GM15510 (cell line): Measurements from ENCODE around the gene TMEM47.

Experiments
- POLR2A ChIP-seq: IDR thresholded peaks from 3 replicates; pipeline ENCODE4 v1.6.1; 2011; ENCODE audit warnings: borderline replicate concordance; ENCODE audit not compliant: insufficient read length; ENCODE audit errors: extremely low read depth

The TMEM47 gene

GRCh38 chrX:34619920-34620319 is 37.2 kb downstream of the TMEM47 start:
- TF ChIP-seq POLR2A, result no peak

- no peak for TF ChIP-seq POLR2A
These were observed 45.0 kb downstream of the TMEM47 start for GRCh38 chrX:34612036-34612435.

GRCh38 chrX:34598362-34598761 is 58.7 kb downstream of the TMEM47 start:
- TF ChIP-seq POLR2A, result no peak

GRCh38 chrX:34586936-34587335 is 70.1 kb downstream of the TMEM47 start:
- no peak for TF ChIP-seq POLR2A

- no peak for TF ChIP-seq POLR2A
These were observed 70.7 kb downstream of the TMEM47 start for GRCh38 chrX:34586346-34586911.

- TF ChIP-seq POLR2A, result no peak
These were observed 71.5 kb downstream of the TMEM47 start for GRCh38 chrX:34585561-34585960.

- TF ChIP-seq POLR2A, result no peak
These were observed 72.3 kb downstream of the TMEM47 start for GRCh38 chrX:34584781-34585180.

- no peak for TF ChIP-seq POLR2A
These were observed 77.0 kb downstream of the TMEM47 start for GRCh38 chrX:34580069-34580468.

GRCh38 chrX:34578237-34578636 is 78.8 kb downstream of the TMEM47 start:
- TF ChIP-seq POLR2A, result no peak
